NT2/D1 (cell line): Measurements from ENCODE around the gene OR56A1.

Experiments used
- DNase-seq: peaks from one replicate; pipeline ENCODE4 v3.0.0-alpha.2; 2011; ENCODE audit warnings: low read depth, low spot score
- H3K27me3 ChIP-seq: 2 replicates; pipeline ENCODE4 v1.6.0; 2011; ENCODE audit warnings: mild to moderate bottlenecking; ENCODE audit not compliant: insufficient read length, insufficient read depth
- H3K36me3 ChIP-seq: 2 replicates; pipeline ENCODE4 v1.6.1; 2011; ENCODE audit warnings: mild to moderate bottlenecking, low read length, mixed read lengths; ENCODE audit not compliant: insufficient read depth, insufficient read length
- H3K4me1 ChIP-seq: 2 replicates; pipeline ENCODE4 v1.5.1; 2011; ENCODE audit not compliant: insufficient read depth, insufficient read length
- H3K4me3 ChIP-seq: 2 replicates; pipeline ENCODE4 v1.5.1; 2011; ENCODE audit warnings: low read depth; ENCODE audit not compliant: insufficient read length
- H3K9ac ChIP-seq: 2 replicates; pipeline ENCODE4 v1.6.0; 2011; ENCODE audit warnings: low read depth; ENCODE audit not compliant: insufficient read length
- H3K9me3 ChIP-seq: 2 replicates; pipeline ENCODE4 v1.5.1; 2011; ENCODE audit warnings: mild to moderate bottlenecking, low read length; ENCODE audit not compliant: insufficient read depth
- SUZ12 ChIP-seq: IDR thresholded peaks from 2 replicates; pipeline ENCODE4 v1.6.1; 2011; ENCODE audit not compliant: insufficient read length, insufficient read depth; ENCODE audit errors: extremely low read depth
- YY1 ChIP-seq: IDR thresholded peaks from 2 replicates; pipeline ENCODE4 v1.6.1; 2011; ENCODE audit not compliant: insufficient read length, insufficient read depth
- ZNF274 ChIP-seq: IDR thresholded peaks from 2 replicates; pipeline ENCODE4 v1.6.1; 2011; ENCODE audit warnings: mild to moderate bottlenecking, low read depth, low read length

OR56A1 gene

GRCh38 chr11:5989203-5989602 lies 41.4 kb downstream of the OR56A1 start:
- TF ChIP-seq ZNF274 = no peak
- TF ChIP-seq SUZ12 = no peak
- TF ChIP-seq YY1 = no peak
- Histone ChIP-seq H3K4me1 (no peaks in the 10 kb centered on the region), H3K27me3 (no peaks in the 10 kb centered on the region), H3K4me3 (no peak overlapping the region), H3K9ac (no peak overlapping the region), H3K36me3 (no peaks in the 10 kb centered on the region), H3K9me3 (no peaks in the 10 kb centered on the region; the same call in 1 of the 2 replicates)
- no peak for DNase-seq

GRCh38 chr11:5986885-5987284 lies 43.7 kb downstream of the OR56A1 start, which contains the start of gene OR52L1:
TSS of gene OR52L1 (minus strand) at chr11:5986985. CDS start at chr11:5986930, 55 bp downstream.
- no peak within 1 kb of the TSS for H3K4me3 ChIP-seq
- H3K4me1 ChIP-seq = no peaks in the 10 kb centered on the region
- no peak within 1 kb of the TSS for H3K9ac ChIP-seq
- H3K27me3 ChIP-seq = no peaks in the 10 kb centered on the region
- TF ChIP-seq YY1 (no peak), ZNF274 (no peak), SUZ12 (no peak)
- peak; percentile 8 for DNase-seq
- H3K9me3 ChIP-seq = peaks cover 3% of the 10 kb centered on the region; the same call in 1 of the 2 replicates
- H3K36me3 ChIP-seq = no peaks in the 10 kb centered on the region

GRCh38 chr11:5983443-5983842 lies 47.1 kb downstream of the OR56A1 start:
- peaks cover 20% of the 10 kb centered on the region; the same call in 1 of the 2 replicates for H3K9me3 ChIP-seq
- no peaks in the 10 kb centered on the region for H3K36me3 ChIP-seq
- H3K27me3 ChIP-seq = no peaks in the 10 kb centered on the region
- DNase-seq = no peak
- H3K4me3 ChIP-seq = no peak overlapping the region
- H3K4me1 ChIP-seq = no peaks in the 10 kb centered on the region
- no peak for TF ChIP-seq YY1
- no peak for TF ChIP-seq SUZ12
- no peak for TF ChIP-seq ZNF274
- no peak overlapping the region for H3K9ac ChIP-seq

- no peaks in the 10 kb centered on the region for H3K9me3 ChIP-seq
- no peaks in the 10 kb centered on the region for H3K27me3 ChIP-seq
- no peaks in the 10 kb centered on the region for H3K36me3 ChIP-seq
- no peak overlapping the region for H3K9ac ChIP-seq
- no peak overlapping the region for H3K4me3 ChIP-seq
- TF ChIP-seq ZNF274 = no peak
- no peak for TF ChIP-seq SUZ12
- no peak for TF ChIP-seq YY1
- DNase-seq = no peak
- H3K4me1 ChIP-seq = no peaks in the 10 kb centered on the region
Measured at GRCh38 chr11:5973530-5973929, 57.0 kb downstream of the OR56A1 start.
